GM12891 (cell line): ENCODE results near the gene APOE.
"Not testable (repeated sequence)": the region's sequence is repeated elsewhere in the genome, so short reads cannot be mapped to it uniquely, and the experiment has no call there.

Experiments used
- DNase-seq: peaks from one replicate; pipeline ENCODE4 v3.0.0; 2011; ENCODE audit warnings: low spot score; ENCODE audit not compliant: insufficient read length
- FAIRE-seq: peaks from 2 replicates; lab custom pipeline; 2011; peaks lifted over from hg19 to GRCh38; lab: Jason Lieb, UNC
- PAX5 ChIP-seq: IDR thresholded peaks from 2 replicates; pipeline ENCODE4 v1.6.1; 2011; ENCODE audit warnings: low read length, moderate library complexity, mild to moderate bottlenecking; ENCODE audit not compliant: insufficient read depth, severe bottlenecking
- POLR2A ChIP-seq: IDR thresholded peaks from 2 replicates; pipeline ENCODE4 v1.6.1; 2011; ENCODE audit warnings: low read depth, low read length, control low read depth
- POLR2AphosphoS5 ChIP-seq: IDR thresholded peaks from 2 replicates; pipeline ENCODE4 v1.6.1; 2011; ENCODE audit warnings: low read depth, low read length, control low read depth
- POU2F2 ChIP-seq: IDR thresholded peaks from 2 replicates; pipeline ENCODE4 v1.6.1; 2011; ENCODE audit warnings: low read depth, mild to moderate bottlenecking, control low read depth, low read length, moderate library complexity
- SPI1 ChIP-seq: IDR thresholded peaks from 2 replicates; pipeline ENCODE4 v1.6.1; 2011; ENCODE audit warnings: low read depth, low read length, control low read depth
- TAF1 ChIP-seq: IDR thresholded peaks from 2 replicates; pipeline ENCODE4 v1.6.1; 2011; ENCODE audit warnings: low read depth, low read length, control low read depth

The APOE gene

DNA sequence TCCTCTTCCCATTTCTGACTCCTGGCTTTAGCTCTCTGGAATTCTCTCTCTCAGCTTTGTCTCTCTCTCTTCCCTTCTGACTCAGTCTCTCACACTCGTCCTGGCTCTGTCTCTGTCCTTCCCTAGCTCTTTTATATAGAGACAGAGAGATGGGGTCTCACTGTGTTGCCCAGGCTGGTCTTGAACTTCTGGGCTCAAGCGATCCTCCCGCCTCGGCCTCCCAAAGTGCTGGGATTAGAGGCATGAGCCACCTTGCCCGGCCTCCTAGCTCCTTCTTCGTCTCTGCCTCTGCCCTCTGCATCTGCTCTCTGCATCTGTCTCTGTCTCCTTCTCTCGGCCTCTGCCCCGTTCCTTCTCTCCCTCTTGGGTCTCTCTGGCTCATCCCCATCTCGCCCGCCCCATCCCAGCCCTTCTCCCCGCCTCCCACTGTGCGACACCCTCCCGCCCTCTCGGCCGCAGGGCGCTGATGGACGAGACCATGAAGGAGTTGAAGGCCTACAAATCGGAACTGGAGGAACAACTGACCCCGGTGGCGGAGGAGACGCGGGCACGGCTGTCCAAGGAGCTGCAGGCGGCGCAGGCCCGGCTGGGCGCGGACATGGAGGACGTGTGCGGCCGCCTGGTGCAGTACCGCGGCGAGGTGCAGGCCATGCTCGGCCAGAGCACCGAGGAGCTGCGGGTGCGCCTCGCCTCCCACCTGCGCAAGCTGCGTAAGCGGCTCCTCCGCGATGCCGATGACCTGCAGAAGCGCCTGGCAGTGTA is 2.7 kb downstream of the APOE start:
- TF ChIP-seq POLR2A, result no peak
- no peak for TF ChIP-seq SPI1
- no peak for TF ChIP-seq POU2F2
- DNase-seq, result no peak
- no peak for FAIRE-seq

DNA sequence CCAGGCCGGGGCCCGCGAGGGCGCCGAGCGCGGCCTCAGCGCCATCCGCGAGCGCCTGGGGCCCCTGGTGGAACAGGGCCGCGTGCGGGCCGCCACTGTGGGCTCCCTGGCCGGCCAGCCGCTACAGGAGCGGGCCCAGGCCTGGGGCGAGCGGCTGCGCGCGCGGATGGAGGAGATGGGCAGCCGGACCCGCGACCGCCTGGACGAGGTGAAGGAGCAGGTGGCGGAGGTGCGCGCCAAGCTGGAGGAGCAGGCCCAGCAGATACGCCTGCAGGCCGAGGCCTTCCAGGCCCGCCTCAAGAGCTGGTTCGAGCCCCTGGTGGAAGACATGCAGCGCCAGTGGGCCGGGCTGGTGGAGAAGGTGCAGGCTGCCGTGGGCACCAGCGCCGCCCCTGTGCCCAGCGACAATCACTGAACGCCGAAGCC is 3.3 kb downstream of the APOE start:
- FAIRE-seq (no peak), DNase-seq (no peak)
- TF ChIP-seq POLR2AphosphoS5 (no peak), TAF1 (no peak), SPI1 (no peak), POU2F2 (no peak), PAX5 (no peak), POLR2A (no peak)

DNA sequence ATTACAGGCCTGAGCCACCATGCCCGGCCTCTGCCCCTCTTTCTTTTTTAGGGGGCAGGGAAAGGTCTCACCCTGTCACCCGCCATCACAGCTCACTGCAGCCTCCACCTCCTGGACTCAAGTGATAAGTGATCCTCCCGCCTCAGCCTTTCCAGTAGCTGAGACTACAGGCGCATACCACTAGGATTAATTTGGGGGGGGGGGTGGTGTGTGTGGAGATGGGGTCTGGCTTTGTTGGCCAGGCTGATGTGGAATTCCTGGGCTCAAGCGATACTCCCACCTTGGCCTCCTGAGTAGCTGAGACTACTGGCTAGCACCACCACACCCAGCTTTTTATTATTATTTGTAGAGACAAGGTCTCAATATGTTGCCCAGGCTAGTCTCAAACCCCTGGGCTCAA is 4.2 kb downstream of the APOE start:
- no peak for FAIRE-seq

DNA sequence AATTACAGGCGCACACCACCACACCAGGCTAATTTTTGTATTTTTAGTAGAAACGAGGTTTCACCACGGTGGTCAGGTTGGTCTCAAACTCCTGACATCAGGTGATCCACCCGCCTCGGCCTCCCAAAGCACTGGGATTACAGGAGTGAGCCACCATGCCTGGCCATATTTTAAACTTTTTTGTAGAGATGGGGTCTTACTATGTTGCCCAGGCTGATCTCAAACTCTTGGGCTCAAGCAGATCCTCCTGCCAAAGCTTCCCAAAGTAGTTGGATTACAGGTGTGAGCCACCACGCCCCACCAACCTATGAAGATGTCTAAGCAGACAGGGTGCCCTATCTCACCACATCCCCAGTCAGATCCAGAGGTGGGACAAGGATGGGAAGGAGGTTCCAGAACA is 6.3 kb downstream of the APOE start:
- not testable (repeated sequence) for FAIRE-seq, DNase-seq

More for the DNA sequence above, 4.2 kb downstream of the APOE start:
- no peak for DNase-seq
- TF ChIP-seq PAX5 (no peak), POU2F2 (no peak), POLR2AphosphoS5 (no peak), POLR2A (no peak), TAF1 (no peak), SPI1 (no peak)

DNA sequence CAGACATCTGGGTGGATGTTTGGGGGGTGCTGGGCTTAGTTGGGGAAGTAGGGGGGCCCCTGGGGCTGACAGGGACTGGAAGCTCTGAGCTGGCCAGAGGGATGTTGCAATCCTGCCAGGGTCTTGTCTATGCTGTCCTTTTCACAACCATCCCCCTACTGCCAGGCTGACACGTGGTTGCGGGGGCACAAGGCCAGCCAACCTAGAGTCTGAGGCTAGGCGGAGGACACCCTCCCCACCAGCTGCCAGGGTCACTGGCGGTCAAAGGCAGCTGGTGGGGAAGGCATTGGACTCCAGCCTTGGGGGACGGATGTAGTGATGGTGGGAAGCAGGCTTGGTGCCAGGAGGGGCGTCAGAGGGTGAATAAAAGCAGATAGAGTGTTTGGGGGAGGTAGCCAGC is 7.3 kb downstream of the APOE start:
- no peak for FAIRE-seq
- no peak for DNase-seq
- no peak for TF ChIP-seq POLR2AphosphoS5
- no peak for TF ChIP-seq TAF1
- TF ChIP-seq POU2F2, result no peak
- no peak for TF ChIP-seq SPI1
- no peak for TF ChIP-seq PAX5
- no peak for TF ChIP-seq POLR2A

DNA sequence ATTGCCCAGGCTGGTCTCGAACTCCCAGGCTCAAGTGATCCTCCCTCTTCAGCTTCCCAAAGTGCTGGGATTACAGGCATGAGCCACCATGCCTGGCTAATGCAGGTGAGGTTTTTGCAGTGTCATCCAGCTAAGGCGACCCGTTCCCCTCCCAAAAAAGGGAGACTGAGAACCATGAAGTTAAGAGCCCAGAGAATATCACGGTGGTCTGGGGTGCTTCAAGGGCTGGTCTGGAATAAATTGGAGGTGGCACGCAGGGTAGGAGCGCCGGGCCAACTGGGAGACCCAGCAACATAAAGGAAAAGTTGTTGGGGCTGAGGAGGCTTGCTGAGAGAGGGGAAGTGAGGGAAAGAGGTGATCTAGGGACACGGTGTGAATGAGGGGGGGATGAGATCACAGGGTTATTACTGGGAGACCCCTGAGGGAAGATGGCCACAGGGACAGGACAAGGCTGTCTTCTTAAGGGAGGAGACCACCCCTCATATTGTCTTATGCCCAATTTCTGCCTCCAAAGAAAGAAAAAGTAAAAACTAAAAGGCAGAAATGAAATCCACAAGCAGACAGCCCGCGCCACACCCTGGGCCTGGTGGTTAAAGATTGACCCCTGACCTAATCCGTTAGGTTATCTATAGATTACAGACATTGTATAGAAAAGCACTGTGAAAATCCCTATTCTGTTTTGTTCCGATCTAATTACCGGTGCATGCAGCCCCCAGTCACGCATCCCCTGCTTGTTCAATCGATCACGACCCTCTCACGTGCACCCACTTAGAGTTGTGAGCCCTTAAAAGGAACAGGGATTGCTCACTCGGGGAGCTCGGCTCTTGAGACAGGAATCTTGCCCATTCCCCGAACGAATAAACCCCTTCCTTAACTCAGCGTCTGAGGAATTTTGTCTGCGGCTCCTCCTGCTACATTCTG is 8.2 kb downstream of the APOE start:
- not testable (repeated sequence) for FAIRE-seq, DNase-seq

DNA sequence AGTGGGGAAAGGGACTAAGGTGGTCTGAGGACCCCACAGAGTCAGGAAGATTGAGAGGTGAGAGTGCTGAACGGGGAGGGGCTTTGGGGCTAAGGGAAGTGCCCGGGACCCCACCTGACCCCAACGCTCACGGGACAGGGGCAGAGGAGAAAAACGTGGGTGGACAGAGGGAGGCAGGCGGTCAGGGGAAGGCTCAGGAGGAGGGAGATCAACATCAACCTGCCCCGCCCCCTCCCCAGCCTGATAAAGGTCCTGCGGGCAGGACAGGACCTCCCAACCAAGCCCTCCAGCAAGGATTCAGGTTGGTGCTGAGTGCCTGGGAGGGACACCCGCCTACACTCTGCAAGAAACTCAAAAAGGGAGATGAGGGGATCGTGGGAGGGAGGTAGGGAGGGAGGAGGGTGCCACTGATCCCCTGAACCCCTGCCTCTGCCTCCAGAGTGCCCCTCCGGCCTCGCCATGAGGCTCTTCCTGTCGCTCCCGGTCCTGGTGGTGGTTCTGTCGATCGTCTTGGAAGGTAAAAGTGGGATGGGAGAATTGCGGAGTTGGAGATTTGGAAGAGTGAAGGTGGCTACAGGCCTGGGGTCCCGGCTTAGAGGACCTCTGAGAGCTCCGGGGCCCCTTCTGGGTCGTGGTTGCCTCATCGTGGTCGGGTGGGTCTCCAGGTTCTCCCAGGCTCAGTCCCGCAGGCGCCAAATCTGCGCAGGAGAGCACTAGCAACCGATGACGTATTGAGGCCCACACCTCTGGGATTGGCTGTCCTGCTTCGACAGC is 9.0 kb downstream of the APOE start, which contains the start of gene APOC1:
APOC1 (plus strand) TSS at position 176 of the 774 bp plus-strand sequence; CDS start at position 460, 284 bp downstream.
- FAIRE-seq (peak; percentile 92), DNase-seq (peak; percentile 90)

DNA sequence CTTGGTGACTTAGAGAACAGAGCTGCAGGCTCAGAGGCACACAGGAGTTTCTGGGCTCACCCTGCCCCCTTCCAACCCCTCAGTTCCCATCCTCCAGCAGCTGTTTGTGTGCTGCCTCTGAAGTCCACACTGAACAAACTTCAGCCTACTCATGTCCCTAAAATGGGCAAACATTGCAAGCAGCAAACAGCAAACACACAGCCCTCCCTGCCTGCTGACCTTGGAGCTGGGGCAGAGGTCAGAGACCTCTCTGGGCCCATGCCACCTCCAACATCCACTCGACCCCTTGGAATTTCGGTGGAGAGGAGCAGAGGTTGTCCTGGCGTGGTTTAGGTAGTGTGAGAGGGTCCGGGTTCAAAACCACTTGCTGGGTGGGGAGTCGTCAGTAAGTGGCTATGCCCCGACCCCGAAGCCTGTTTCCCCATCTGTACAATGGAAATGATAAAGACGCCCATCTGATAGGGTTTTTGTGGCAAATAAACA is 18.7 kb downstream of the APOE start:
- no peak for FAIRE-seq
- TF ChIP-seq TAF1 (no peak), POLR2AphosphoS5 (no peak), PAX5 (no peak), POU2F2 (no peak), SPI1 (no peak), POLR2A (no peak)

DNA sequence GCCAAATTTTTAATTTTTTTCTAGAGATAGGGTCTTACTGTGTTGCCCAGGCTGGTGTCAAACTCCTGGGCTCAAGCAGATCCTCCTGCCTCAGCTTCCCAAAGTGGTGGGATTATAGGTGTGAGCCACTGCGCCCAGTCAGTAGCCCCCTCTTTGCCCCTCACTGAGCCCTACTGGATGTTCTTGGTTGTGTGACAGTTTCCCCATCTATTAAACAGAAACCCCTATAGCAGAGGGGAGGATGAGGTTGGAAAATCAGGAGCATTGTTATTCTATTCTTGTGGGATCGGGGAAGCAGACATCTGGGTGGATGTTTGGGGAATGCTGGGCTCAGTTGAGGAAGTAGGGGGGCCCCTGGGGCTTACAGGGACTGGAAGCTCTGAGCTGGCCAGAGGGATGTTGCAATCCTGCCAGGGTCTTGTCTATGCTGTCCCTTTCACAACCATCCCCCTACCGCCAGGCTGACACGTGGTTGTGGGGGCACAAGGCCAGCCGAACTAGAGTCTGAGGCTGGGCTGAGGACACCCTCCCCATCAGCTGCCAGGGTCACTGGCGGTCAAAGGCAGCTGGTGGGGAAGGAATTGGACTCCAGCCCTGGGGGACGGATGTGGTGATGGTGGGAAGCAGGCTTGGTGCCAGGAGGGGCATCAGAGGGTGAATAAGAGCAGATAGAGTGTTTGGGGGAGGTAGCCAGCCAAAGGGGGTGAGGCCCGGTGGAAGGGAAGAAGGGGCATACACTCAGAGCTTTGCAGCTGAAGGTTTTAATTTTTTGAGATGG is 19.7 kb downstream of the APOE start:
- TF ChIP-seq POLR2AphosphoS5, result no peak
- no peak for TF ChIP-seq PAX5
- no peak for TF ChIP-seq TAF1
- TF ChIP-seq POLR2A, result no peak
- TF ChIP-seq POU2F2, result no peak
- TF ChIP-seq SPI1, result no peak
- FAIRE-seq (no peak), DNase-seq (no peak)

More for the DNA sequence above, 18.7 kb downstream of the APOE start:
- no peak for DNase-seq

DNA sequence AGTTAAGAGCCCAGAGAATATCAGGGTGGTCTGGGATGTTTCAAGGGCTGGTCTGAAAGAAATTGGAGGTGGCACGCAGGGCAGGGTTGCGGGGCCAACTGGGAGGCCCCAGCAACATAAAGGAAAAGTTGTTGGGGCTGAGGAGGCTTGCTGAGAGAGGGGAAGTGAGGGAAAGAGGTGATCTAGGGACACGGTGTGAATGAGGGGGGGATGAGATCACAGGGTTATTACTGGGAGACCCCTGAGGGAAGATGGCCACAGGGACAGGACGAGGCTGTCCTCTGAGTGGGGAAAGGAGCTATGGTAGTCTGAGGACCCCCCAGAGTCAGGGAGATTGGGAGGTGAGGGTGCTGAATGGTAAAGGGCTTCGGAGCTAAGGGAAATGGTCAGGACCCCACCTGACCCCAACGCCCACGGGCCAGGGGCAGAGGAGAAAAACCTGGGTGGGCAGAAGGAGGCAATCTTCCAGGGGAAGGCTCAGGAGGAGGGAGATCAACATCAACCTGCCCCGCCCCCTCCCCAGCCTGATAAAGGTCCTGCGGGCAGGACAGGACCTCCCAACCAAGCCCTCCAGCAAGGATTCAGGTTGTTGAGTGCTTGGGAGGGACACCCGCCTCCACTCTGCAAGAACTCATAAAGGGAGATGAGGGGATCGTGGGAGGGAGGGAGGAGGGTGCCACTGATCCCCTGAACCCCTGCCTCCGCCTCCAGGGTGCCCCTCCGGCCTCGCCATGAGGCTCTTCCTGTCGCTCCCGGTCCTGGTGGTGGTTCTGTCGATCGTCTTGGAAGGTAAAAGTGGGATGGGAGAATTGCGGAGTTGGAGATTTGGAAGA is 20.9 kb downstream of the APOE start:
- DNase-seq, result not testable (repeated sequence)

More for the DNA sequence above, 20.9 kb downstream of the APOE start:
- FAIRE-seq, result not testable (repeated sequence)
